Suprapubic skin (tissue), 3 donors: ENCODE measurements around the gene WNT5B.

ENCODE experiments used
- CTCF ChIP-seq, 2 donors: fragments of 200-600 bp in 1 of 2; fragments of 450-650 bp in 1 of 2; sonication (generic) in 1 of 2; IDR thresholded peaks; one replicate each; pipeline ENCODE4 v1.5.1; 2016 to 2019; ENCODE audit warnings: antibody characterized with exemption in 2 of 2, mild to moderate bottlenecking in 1 of 2, moderate library complexity in 1 of 2
- POLR2AphosphoS5 ChIP-seq, 3 donors: sonication (generic); formaldehyde crosslinking; IDR thresholded peaks; one replicate each; pipeline ENCODE4 v1.6.1; 2017; ENCODE audit warnings: antibody characterized with exemption in 3 of 3

- TF ChIP-seq CTCF (IDR thresholded peaks at IDR 0.05) (no peak), POLR2AphosphoS5 (IDR thresholded peaks at IDR 0.05) (no peak)
Observed at GRCh38 chr12:1635301-1636095, 6.5 kb downstream of the WNT5B start.
